ENCODE data around the gene KCNG2. TPM values are rescaled to one million over a fixed set of nuclear protein-coding genes. Genes with fewer than 3 reads are reported as not detected.

KCNG2 gene
- total RNA-seq, 1 experiment from 2014 or later: not detected

DNA sequence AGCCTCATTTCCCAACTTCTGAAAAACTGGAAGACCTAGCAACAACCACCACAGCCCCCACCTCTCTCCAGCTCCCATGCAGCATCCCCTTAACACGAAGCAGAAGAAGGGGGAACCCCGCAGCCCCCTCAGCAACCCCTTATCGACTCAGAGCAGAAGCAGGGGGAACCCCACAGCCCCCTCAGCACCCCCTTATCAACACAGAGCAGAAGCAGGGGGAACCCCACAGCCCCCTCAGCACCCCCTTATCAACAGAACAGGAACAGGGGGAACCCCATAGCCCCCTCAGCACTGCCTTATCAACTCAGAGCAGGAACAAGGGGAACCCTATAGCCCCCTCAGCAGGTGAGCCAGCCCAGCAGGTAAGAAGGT, 147.0 kb downstream of the KCNG2 start:
- Histone ChIP-seq H3K9me3 (ENCODE audit: control insufficient read depth in 1 of 2, insufficient read depth in 1 of 2, low read depth in 1 of 2, low read length in 2 of 2) (no peaks in the 10 kb centered on the region), H4K20me1 (ENCODE audit: insufficient read depth) (no peaks in the 10 kb centered on the region), H3K27ac (ENCODE audit: low read depth, low read length) (no peak overlapping the region), H2AFZ (ENCODE audit: low read depth, low read length, poor library complexity, severe bottlenecking) (no peak overlapping the region), H3K27me3 (ENCODE audit: insufficient read depth, low read length) (no peaks in the 10 kb centered on the region), H3K79me2 (ENCODE audit: insufficient read depth, low read length) (peaks cover 90% of the 10 kb centered on the region), H3K9ac (ENCODE audit: low read length) (no peak overlapping the region), H3K4me2 (ENCODE audit: low read length) (no peak overlapping the region), H3K9me2 (ENCODE audit: insufficient read depth) (no peaks in the 10 kb centered on the region), H3K4me1 (ENCODE audit: control insufficient read depth in 1 of 2, insufficient read depth in 2 of 2, low read length in 2 of 2) (no peaks in the 10 kb centered on the region), H3K4me3 (replicated peaks in 1 of 2; ENCODE audit: low read depth in 1 of 2, low read length in 2 of 2) (no peak overlapping the region), H3K36me3 (ENCODE audit: control insufficient read depth in 1 of 2, insufficient read depth in 2 of 2, low read length in 2 of 2) (peaks cover 13 to 30% of the 10 kb centered on the region in 2 experiments; a peak in 3 of 4 replicates)
- ATAC-seq (no peak), DNase-seq (ENCODE audit: low read depth, low spot score) (no peak)
- CTCF ChIA-PET: no interaction called here
- RAD21 ChIA-PET (ENCODE audit: low non-redundant PET in 1 of 2, low total read pairs in 2 of 2, uncharacterized antibody in 2 of 2, unreplicated experiment in 2 of 2): no interaction called here
- POLR2A ChIA-PET: no interaction called here
- TF ChIP-seq POLR2A (IDR thresholded peaks at IDR 0.05; ENCODE audit: borderline replicate concordance, extremely low read depth, insufficient read depth, insufficient read length) (no peak), EZH2 (IDR thresholded peaks at IDR 0.05) (no peak), RAD21 (IDR thresholded peaks at IDR 0.05; ENCODE audit: low read depth) (no peak), CTCF (IDR thresholded peaks at IDR 0.05 in 2 of 3, conservative IDR thresholded peaks at IDR 0.05 in 1 of 3; ENCODE audit: borderline replicate concordance in 1 of 3, insufficient read depth in 1 of 3, low read depth in 2 of 3, low read length in 2 of 3) (no peak), CBX3 (IDR thresholded peaks at IDR 0.05; ENCODE audit: low read depth) (no peak), FOSL1 (IDR thresholded peaks at IDR 0.05; ENCODE audit: low read depth) (no peak), SRF (IDR thresholded peaks at IDR 0.05; ENCODE audit: low read depth) (no peak), MAX (IDR thresholded peaks at IDR 0.05) (no peak), ELF1 (IDR thresholded peaks at IDR 0.05; ENCODE audit: borderline replicate concordance, low read depth) (no peak), SIN3A (IDR thresholded peaks at IDR 0.05; ENCODE audit: low read depth) (no peak), POLR2AphosphoS5 (IDR thresholded peaks at IDR 0.05; ENCODE audit: low read depth, low read length) (no peak), EZH2phosphoT487 (IDR thresholded peaks at IDR 0.05; ENCODE audit: borderline replicate concordance) (no peak)
- TF ChIP-seq, protein P1, sequence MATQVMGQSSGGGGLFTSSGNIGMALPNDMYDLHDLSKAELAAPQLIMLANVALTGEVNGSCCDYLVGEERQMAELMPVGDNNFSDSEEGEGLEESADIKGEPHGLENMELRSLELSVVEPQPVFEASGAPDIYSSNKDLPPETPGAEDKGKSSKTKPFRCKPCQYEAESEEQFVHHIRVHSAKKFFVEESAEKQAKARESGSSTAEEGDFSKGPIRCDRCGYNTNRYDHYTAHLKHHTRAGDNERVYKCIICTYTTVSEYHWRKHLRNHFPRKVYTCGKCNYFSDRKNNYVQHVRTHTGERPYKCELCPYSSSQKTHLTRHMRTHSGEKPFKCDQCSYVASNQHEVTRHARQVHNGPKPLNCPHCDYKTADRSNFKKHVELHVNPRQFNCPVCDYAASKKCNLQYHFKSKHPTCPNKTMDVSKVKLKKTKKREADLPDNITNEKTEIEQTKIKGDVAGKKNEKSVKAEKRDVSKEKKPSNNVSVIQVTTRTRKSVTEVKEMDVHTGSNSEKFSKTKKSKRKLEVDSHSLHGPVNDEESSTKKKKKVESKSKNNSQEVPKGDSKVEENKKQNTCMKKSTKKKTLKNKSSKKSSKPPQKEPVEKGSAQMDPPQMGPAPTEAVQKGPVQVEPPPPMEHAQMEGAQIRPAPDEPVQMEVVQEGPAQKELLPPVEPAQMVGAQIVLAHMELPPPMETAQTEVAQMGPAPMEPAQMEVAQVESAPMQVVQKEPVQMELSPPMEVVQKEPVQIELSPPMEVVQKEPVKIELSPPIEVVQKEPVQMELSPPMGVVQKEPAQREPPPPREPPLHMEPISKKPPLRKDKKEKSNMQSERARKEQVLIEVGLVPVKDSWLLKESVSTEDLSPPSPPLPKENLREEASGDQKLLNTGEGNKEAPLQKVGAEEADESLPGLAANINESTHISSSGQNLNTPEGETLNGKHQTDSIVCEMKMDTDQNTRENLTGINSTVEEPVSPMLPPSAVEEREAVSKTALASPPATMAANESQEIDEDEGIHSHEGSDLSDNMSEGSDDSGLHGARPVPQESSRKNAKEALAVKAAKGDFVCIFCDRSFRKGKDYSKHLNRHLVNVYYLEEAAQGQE (IDR thresholded peaks at IDR 0.05; ENCODE audit: low read depth): no peak
- TF ChIP-seq, protein P2, sequence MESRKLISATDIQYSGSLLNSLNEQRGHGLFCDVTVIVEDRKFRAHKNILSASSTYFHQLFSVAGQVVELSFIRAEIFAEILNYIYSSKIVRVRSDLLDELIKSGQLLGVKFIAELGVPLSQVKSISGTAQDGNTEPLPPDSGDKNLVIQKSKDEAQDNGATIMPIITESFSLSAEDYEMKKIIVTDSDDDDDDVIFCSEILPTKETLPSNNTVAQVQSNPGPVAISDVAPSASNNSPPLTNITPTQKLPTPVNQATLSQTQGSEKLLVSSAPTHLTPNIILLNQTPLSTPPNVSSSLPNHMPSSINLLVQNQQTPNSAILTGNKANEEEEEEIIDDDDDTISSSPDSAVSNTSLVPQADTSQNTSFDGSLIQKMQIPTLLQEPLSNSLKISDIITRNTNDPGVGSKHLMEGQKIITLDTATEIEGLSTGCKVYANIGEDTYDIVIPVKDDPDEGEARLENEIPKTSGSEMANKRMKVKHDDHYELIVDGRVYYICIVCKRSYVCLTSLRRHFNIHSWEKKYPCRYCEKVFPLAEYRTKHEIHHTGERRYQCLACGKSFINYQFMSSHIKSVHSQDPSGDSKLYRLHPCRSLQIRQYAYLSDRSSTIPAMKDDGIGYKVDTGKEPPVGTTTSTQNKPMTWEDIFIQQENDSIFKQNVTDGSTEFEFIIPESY (IDR thresholded peaks at IDR 0.05; ENCODE audit: extremely low read depth, insufficient replicate concordance, low read length): no peak
- no TSS peak for BruUV-seq (replicated peaks)
- intact Hi-C loops (cut with micrococcal nuclease): no loop called here

Data from HCT116 (cell line).